CD4-positive, alpha-beta T cell treated with Interleukin-15 for 4 hours (primary cell): ENCODE measurements around the gene CEBPB.
"Not testable (repeated sequence)": the region's sequence is repeated elsewhere in the genome, so short reads cannot be mapped to it uniquely, and the experiment has no call there.

Experiments used
- DNase-seq: peaks from one replicate; pipeline ENCODE4 v3.0.0-alpha.2; 2020; ENCODE audit warnings: low spot score

Gene CEBPB

GRCh38 chr20:50170549-50171220, 19.9 kb upstream of the CEBPB start:
- no peak for DNase-seq

- no peak for DNase-seq
These were observed 18.1 kb upstream of the CEBPB start for GRCh38 chr20:50172347-50173013.

GRCh38 chr20:50174456-50174855, 16.2 kb upstream of the CEBPB start:
- no peak for DNase-seq

GRCh38 chr20:50175938-50176933, 14.4 kb upstream of the CEBPB start:
- DNase-seq: no peak

GRCh38 chr20:50178672-50179071, 12.0 kb upstream of the CEBPB start:
- not testable (repeated sequence) for DNase-seq

- no peak for DNase-seq
These were observed 9.3 kb upstream of the CEBPB start for GRCh38 chr20:50181344-50181743.

GRCh38 chr20:50182346-50182745, 8.3 kb upstream of the CEBPB start:
- DNase-seq: no peak

GRCh38 chr20:50185426-50185825, 5.2 kb upstream of the CEBPB start:
- DNase-seq: no peak

- DNase-seq: peak; percentile 83
These were observed 4.3 kb upstream of the CEBPB start for GRCh38 chr20:50186151-50186885.

- no peak for DNase-seq
These were observed 3.6 kb upstream of the CEBPB start for GRCh38 chr20:50186987-50187402.

- DNase-seq: no peak
These were observed 3.1 kb upstream of the CEBPB start for GRCh38 chr20:50187403-50188051.

GRCh38 chr20:50188287-50188688, 2.3 kb upstream of the CEBPB start:
- DNase-seq: no peak

GRCh38 chr20:50188879-50189680, 1.6 kb upstream of the CEBPB start:
- DNase-seq: no peak

- peak; percentile 5 for DNase-seq
These were observed 864 bp upstream of the CEBPB start for GRCh38 chr20:50189681-50190250.

GRCh38 chr20:50191065-50191543, 474 bp downstream of the CEBPB start:
- peak; percentile 43 for DNase-seq

GRCh38 chr20:50191544-50192363, 1.1 kb downstream of the CEBPB start:
- peak; percentile 42 for DNase-seq

GRCh38 chr20:50192364-50193198, 2.0 kb downstream of the CEBPB start:
- peak; percentile 72 for DNase-seq

GRCh38 chr20:50193199-50193835, 2.7 kb downstream of the CEBPB start:
- DNase-seq: no peak
